Measurements from ENCODE around the gene PDGFB.

The PDGFB gene

DNA sequence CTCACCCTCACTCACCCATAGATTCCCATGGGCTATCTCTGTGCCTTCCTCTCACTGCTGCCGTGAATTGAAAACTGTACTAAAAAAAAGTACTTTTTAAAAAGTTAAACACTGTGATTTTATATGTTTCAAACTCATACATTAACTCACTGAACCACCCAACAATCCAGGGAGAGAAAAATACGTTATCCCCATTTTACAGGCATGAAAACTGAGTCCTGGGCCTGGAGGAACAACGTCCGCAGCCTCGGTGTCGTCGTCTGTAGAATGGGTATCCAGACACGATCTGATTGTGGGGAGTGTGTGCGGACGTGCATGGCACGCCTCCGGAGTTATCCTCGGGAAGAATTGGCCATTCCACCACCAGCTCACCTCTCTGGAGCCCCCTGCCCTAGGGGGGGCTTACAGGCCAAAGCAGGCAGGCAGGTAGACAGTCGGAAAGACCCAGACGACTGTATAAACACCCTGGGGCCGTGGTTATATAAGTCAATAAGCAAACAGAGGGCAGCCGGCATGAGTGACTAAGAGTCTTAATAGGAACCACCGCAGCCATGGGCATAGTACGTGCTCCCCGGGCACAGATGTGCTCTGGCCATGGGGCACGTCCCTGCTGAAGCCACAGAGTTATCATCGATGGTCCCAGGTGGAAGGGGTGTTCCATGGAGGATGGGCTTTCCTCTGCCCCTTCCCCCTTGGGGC is 7.1 kb upstream of the PDGFB start:
- no peaks in the 10 kb centered on the region for H3K9me3 ChIP-seq (ENCODE audit: insufficient read depth, low read depth, low read length)
- no peak overlapping the region for H4K12ac ChIP-seq (ENCODE audit: low read depth, low read length)
- H3K79me2 ChIP-seq (ENCODE audit: control insufficient read depth, insufficient read depth, low read length, poor library complexity), result no peaks in the 10 kb centered on the region
- no peak overlapping the region for H3K4ac ChIP-seq (ENCODE audit: low read depth, low read length)
- H2AK5ac ChIP-seq (ENCODE audit: low read length), result peak overlapping the region; percentile 43
- H3K14ac ChIP-seq (ENCODE audit: low read length), result no peak overlapping the region
- H3K18ac ChIP-seq (ENCODE audit: low read length), result no peak overlapping the region
- H3K27ac ChIP-seq (ENCODE audit: low read depth, low read length), result no peak overlapping the region
- no peak overlapping the region for H2AFZ ChIP-seq (ENCODE audit: insufficient read depth, low read length, poor library complexity)
- no CpG with 5 or more reads among the region's 22 CpGs for WGBS (ENCODE audit: extremely low coverage, insufficient coverage, insufficient read length)
- no peak overlapping the region for H2BK120ac ChIP-seq (ENCODE audit: insufficient read depth, low read length, poor library complexity)
- no peak overlapping the region for H3K4me3 ChIP-seq (ENCODE audit: low read depth, low read length)
- H4K91ac ChIP-seq (ENCODE audit: low read depth, low read length), result peak overlapping the region; percentile 20
- H3K4me1 ChIP-seq (ENCODE audit: control insufficient read depth in 1 of 2, insufficient read depth in 2 of 2, low read length in 2 of 2), result peaks cover 16 to 20% of the 10 kb centered on the region in 2 experiments
- peaks cover 17% of the 10 kb centered on the region for H3K79me1 ChIP-seq (ENCODE audit: low read length)
- no peak overlapping the region for H3K4me2 ChIP-seq (ENCODE audit: low read length)
- no peak overlapping the region for H4K8ac ChIP-seq (ENCODE audit: low read depth, low read length)
- no peak overlapping the region for H2BK5ac ChIP-seq (ENCODE audit: low read depth, low read length, poor library complexity)
- no peaks in the 10 kb centered on the region for H3K27me3 ChIP-seq (ENCODE audit: insufficient read depth, low read length)
- no peak overlapping the region for H2BK12ac ChIP-seq (ENCODE audit: low read length)
- DNase-seq, result no peak
- H3K9ac ChIP-seq (ENCODE audit: low read length), result no peak overlapping the region
- H3K23ac ChIP-seq (ENCODE audit: low read length), result no peak overlapping the region
- no peaks in the 10 kb centered on the region for H3K36me3 ChIP-seq (ENCODE audit: control insufficient read depth in 1 of 2, insufficient read depth in 2 of 2, low read length in 2 of 2)

DNA sequence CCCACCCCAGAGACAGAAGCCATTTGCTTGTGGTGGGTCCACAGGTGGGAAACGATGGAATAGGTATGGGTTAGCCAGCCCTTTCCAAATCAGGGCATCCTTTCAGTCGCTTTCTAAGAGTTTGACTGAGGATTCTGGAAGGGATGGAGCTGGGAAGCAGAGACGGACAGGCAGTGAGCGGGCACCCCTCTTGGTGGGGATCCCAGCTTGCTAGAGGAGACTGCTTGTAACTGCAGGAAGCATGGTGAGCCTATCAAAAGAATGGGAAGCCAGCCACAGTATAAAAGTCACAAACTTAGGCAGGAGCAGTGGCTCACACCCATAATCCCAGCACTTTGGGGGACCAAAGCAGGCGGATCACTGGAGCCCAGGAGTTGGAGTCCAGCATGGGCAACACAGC is 6.1 kb upstream of the PDGFB start:
- no peak overlapping the region for H2BK12ac ChIP-seq (ENCODE audit: low read length)
- H2BK5ac ChIP-seq (ENCODE audit: low read depth, low read length, poor library complexity), result no peak overlapping the region
- H3K36me3 ChIP-seq (ENCODE audit: control insufficient read depth in 1 of 2, insufficient read depth in 2 of 2, low read length in 2 of 2), result no peaks in the 10 kb centered on the region
- no peak overlapping the region for H3K27ac ChIP-seq (ENCODE audit: low read depth, low read length)
- no peaks in the 10 kb centered on the region for H3K27me3 ChIP-seq (ENCODE audit: insufficient read depth, low read length)
- no peak overlapping the region for H3K9ac ChIP-seq (ENCODE audit: low read length)
- H3K9me3 ChIP-seq (ENCODE audit: insufficient read depth, low read depth, low read length), result no peaks in the 10 kb centered on the region
- no peak overlapping the region for H3K14ac ChIP-seq (ENCODE audit: low read length)
- no CpG with 5 or more reads among the region's 5 CpGs for WGBS (ENCODE audit: extremely low coverage, insufficient coverage, insufficient read length)
- H3K4me2 ChIP-seq (ENCODE audit: low read length), result no peak overlapping the region
- no peak overlapping the region for H4K12ac ChIP-seq (ENCODE audit: low read depth, low read length)
- no peak overlapping the region for H3K18ac ChIP-seq (ENCODE audit: low read length)
- H2AFZ ChIP-seq (ENCODE audit: insufficient read depth, low read length, poor library complexity), result no peak overlapping the region
- no peaks in the 10 kb centered on the region for H3K79me2 ChIP-seq (ENCODE audit: control insufficient read depth, insufficient read depth, low read length, poor library complexity)
- DNase-seq, result no peak
- H3K23ac ChIP-seq (ENCODE audit: low read length), result no peak overlapping the region
- no peak overlapping the region for H4K8ac ChIP-seq (ENCODE audit: low read depth, low read length)
- H3K4me3 ChIP-seq (ENCODE audit: low read depth, low read length), result no peak overlapping the region
- H3K79me1 ChIP-seq (ENCODE audit: low read length), result peaks cover 17% of the 10 kb centered on the region
- H3K4me1 ChIP-seq (ENCODE audit: control insufficient read depth in 1 of 2, insufficient read depth in 2 of 2, low read length in 2 of 2), result peaks cover 16 to 20% of the 10 kb centered on the region in 2 experiments
- no peak overlapping the region for H2BK120ac ChIP-seq (ENCODE audit: insufficient read depth, low read length, poor library complexity)
- no peak overlapping the region for H3K4ac ChIP-seq (ENCODE audit: low read depth, low read length)
- H2AK5ac ChIP-seq (ENCODE audit: low read length), result no peak overlapping the region
- no peak overlapping the region for H4K91ac ChIP-seq (ENCODE audit: low read depth, low read length)

DNA sequence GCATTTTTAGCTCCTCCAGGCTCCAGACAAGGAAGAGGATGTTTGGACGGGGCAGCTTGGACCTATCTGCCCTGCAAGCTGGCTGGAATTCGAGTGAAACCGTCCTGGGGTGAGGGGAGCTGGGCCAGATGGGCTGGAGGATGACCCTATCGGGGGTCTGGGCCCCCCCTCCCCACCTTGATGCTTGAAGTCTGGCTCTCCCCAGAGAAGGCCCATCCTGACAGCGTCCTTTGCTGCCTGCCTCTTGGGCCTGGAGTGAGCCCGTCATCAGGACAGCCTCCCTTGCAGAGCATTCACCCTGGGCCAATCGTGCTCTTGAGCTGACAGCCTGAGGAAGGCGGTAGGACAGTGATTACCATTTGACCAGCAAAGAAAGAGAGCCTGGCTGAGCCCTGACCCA is 5.3 kb upstream of the PDGFB start:
- no peaks in the 10 kb centered on the region for H3K27me3 ChIP-seq (ENCODE audit: insufficient read depth, low read length)
- no peak overlapping the region for H3K4me3 ChIP-seq (ENCODE audit: low read depth, low read length)
- H2AFZ ChIP-seq (ENCODE audit: insufficient read depth, low read length, poor library complexity), result no peak overlapping the region
- no peak for DNase-seq
- no peaks in the 10 kb centered on the region for H3K36me3 ChIP-seq (ENCODE audit: control insufficient read depth in 1 of 2, insufficient read depth in 2 of 2, low read length in 2 of 2)
- WGBS (ENCODE audit: extremely low coverage, insufficient coverage, insufficient read length), result no CpG with 5 or more reads among the region's 8 CpGs
- H3K4me1 ChIP-seq (ENCODE audit: control insufficient read depth in 1 of 2, insufficient read depth in 2 of 2, low read length in 2 of 2), result peaks cover 16 to 21% of the 10 kb centered on the region in 2 experiments
- H3K79me2 ChIP-seq (ENCODE audit: control insufficient read depth, insufficient read depth, low read length, poor library complexity), result no peaks in the 10 kb centered on the region
- H3K9me3 ChIP-seq (ENCODE audit: insufficient read depth, low read depth, low read length), result no peaks in the 10 kb centered on the region
- H4K12ac ChIP-seq (ENCODE audit: low read depth, low read length), result no peak overlapping the region
- H3K79me1 ChIP-seq (ENCODE audit: low read length), result peaks cover 17% of the 10 kb centered on the region
- no peak overlapping the region for H3K23ac ChIP-seq (ENCODE audit: low read length)
- H3K4me2 ChIP-seq (ENCODE audit: low read length), result no peak overlapping the region
- no peak overlapping the region for H4K8ac ChIP-seq (ENCODE audit: low read depth, low read length)
- H2BK12ac ChIP-seq (ENCODE audit: low read length), result no peak overlapping the region
- no peak overlapping the region for H2AK5ac ChIP-seq (ENCODE audit: low read length)
- no peak overlapping the region for H3K4ac ChIP-seq (ENCODE audit: low read depth, low read length)
- no peak overlapping the region for H3K14ac ChIP-seq (ENCODE audit: low read length)
- no peak overlapping the region for H4K91ac ChIP-seq (ENCODE audit: low read depth, low read length)
- no peak overlapping the region for H2BK120ac ChIP-seq (ENCODE audit: insufficient read depth, low read length, poor library complexity)
- H3K9ac ChIP-seq (ENCODE audit: low read length), result no peak overlapping the region
- no peak overlapping the region for H3K27ac ChIP-seq (ENCODE audit: low read depth, low read length)
- no peak overlapping the region for H3K18ac ChIP-seq (ENCODE audit: low read length)
- H2BK5ac ChIP-seq (ENCODE audit: low read depth, low read length, poor library complexity), result no peak overlapping the region

DNA sequence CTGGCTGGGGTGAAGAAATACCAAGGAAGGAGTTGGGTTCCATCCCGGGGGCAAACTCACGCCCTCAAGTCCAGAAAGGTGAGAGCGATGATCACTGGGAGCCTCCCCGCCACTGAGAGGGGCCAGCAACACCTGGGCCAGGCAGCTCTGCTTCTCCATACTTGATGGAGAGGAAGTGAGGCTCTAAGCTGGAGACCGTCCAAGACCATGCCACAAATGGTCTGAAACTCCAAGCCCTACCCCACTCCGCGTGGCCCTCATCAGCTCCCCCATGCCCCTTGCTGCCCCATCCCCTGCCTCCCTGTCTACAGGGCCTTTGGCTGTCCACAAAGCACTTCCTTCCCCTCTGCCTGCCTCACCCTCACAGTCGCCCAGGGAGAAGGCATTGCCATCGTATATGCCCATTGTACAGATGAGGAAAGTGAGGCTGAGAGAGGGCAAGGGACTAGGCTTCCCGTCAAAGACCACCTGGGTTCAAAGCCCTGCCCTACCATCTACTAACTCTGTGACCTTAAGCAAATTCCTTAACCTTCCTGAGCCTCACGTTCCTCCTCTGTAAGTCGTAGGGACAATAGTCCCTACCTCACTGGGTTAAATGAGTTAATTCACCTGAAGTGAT is 4.4 kb upstream of the PDGFB start:
- Histone ChIP-seq H4K8ac (ENCODE audit: low read depth, low read length) (no peak overlapping the region), H2BK5ac (ENCODE audit: low read depth, low read length, poor library complexity) (no peak overlapping the region), H3K23ac (ENCODE audit: low read length) (no peak overlapping the region), H3K27me3 (ENCODE audit: insufficient read depth, low read length) (no peaks in the 10 kb centered on the region), H2AFZ (ENCODE audit: insufficient read depth, low read length, poor library complexity) (no peak overlapping the region), H3K79me1 (ENCODE audit: low read length) (peaks cover 14% of the 10 kb centered on the region), H3K79me2 (ENCODE audit: control insufficient read depth, insufficient read depth, low read length, poor library complexity) (peaks cover under 1% of the 10 kb centered on the region), H3K4me1 (ENCODE audit: control insufficient read depth in 1 of 2, insufficient read depth in 2 of 2, low read length in 2 of 2) (peaks cover 10 to 16% of the 10 kb centered on the region in 2 experiments), H4K91ac (ENCODE audit: low read depth, low read length) (no peak overlapping the region), H3K4ac (ENCODE audit: low read depth, low read length) (no peak overlapping the region), H3K14ac (ENCODE audit: low read length) (no peak overlapping the region), H4K12ac (ENCODE audit: low read depth, low read length) (no peak overlapping the region), H2BK120ac (ENCODE audit: insufficient read depth, low read length, poor library complexity) (no peak overlapping the region), H2AK5ac (ENCODE audit: low read length) (no peak overlapping the region), H3K4me2 (ENCODE audit: low read length) (no peak overlapping the region), H3K36me3 (ENCODE audit: control insufficient read depth in 1 of 2, insufficient read depth in 2 of 2, low read length in 2 of 2) (no peaks in the 10 kb centered on the region), H3K9ac (ENCODE audit: low read length) (no peak overlapping the region), H3K18ac (ENCODE audit: low read length) (no peak overlapping the region), H3K4me3 (ENCODE audit: low read depth, low read length) (peak overlapping the region; percentile 23), H2BK12ac (ENCODE audit: low read length) (no peak overlapping the region), H3K9me3 (ENCODE audit: insufficient read depth, low read depth, low read length) (no peaks in the 10 kb centered on the region), H3K27ac (ENCODE audit: low read depth, low read length) (no peak overlapping the region)
- no CpG with 5 or more reads among the region's 12 CpGs for WGBS (ENCODE audit: extremely low coverage, insufficient coverage, insufficient read length)
- DNase-seq, result no peak
